Activated T-cell treated with anti-CD3 and anti-CD28 coated beads, Interleukin-2, amount 50 U/mL, for 4 hours (primary cell): ENCODE results near the gene AOPEP. TPM values are rescaled to one million over a fixed set of nuclear protein-coding genes. Genes with fewer than 3 reads are reported as not detected.
A peak's percentile ranks its signal among the peaks of the same experiment; 100 is the strongest.

Experiments
- ATAC-seq, 2 donors: fragments of 200-7000 bp; cut with Tn5 transposase; one replicate each; pipeline ENCODE4 v1.10.0; 2021
- DNase-seq: peaks from one replicate; pipeline ENCODE4 v3.0.0-alpha.2; 2020
- H3K27me3 Mint-ChIP-seq: one replicate; pipeline ENCODE4 v1.8.0; 2021; ENCODE audit warnings: low read depth, mixed read lengths
- H3K36me3 Mint-ChIP-seq: one replicate; pipeline ENCODE4 v1.8.0; 2022; ENCODE audit warnings: mixed read lengths; ENCODE audit not compliant: insufficient read depth
- H3K4me1 Mint-ChIP-seq: one replicate; pipeline ENCODE4 v1.8.0; 2021; ENCODE audit warnings: low read depth, mixed read lengths
- H3K4me3 Mint-ChIP-seq: one replicate; pipeline ENCODE4 v1.8.0; 2021; ENCODE audit warnings: mild to moderate bottlenecking, moderate library complexity, mixed read lengths
- H3K9me3 Mint-ChIP-seq: one replicate; pipeline ENCODE4 v1.8.0; 2021; ENCODE audit warnings: mixed read lengths
- total RNA-seq, 3 donors: library from RNA; stranded (reverse); gene quantifications; one replicate each; pipeline ENCODE4 v1.2.1, GENCODE V29; 2021

The AOPEP gene
- total RNA-seq, 3 donors from 2014 or later = 7.1 to 7.9 (median 7.4) TPM

- no peaks in the 10 kb centered on the region for H3K4me1 Mint-ChIP-seq
Measured at GRCh38 chr9:94700445-94700844, 26.1 kb upstream of the AOPEP start.

DNA sequence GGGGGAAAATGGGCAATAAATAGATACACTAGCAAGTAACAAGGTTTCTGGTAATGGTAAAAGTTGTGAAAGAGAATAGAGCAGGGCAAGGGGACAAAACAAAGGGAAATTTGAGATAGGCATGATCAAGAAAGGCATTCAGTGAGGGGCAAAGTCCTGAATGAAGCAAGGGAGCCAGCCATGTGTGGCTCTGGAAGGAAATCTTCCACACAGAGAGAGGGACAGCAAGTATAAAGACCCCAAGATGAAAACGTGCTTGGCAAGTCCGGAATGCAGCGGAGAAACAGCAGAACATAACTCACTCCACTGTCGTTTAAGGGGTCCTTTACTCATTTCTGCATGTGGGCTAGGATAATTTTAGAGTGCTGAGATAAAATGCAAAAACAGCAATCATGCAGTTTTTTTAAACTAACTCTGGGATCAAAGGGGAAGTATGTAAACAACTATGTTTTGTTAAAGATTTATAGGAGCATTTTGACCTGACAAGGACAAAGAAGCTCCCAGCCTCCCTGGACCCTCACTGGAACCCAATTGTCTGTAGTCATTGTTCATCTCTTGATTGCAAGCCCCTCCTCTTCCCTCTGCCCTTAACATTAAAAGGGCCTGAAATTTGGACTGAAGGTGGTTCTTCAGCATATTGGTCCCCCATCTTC lies 22.9 kb upstream of the AOPEP start:
- H3K9me3 Mint-ChIP-seq = no peaks in the 10 kb centered on the region
- no peak overlapping the region for H3K4me3 Mint-ChIP-seq
- no peaks in the 10 kb centered on the region for H3K4me1 Mint-ChIP-seq
- ATAC-seq (no peak), DNase-seq (no peak)
- no peaks in the 10 kb centered on the region for H3K36me3 Mint-ChIP-seq
- peaks cover 12% of the 10 kb centered on the region for H3K27me3 Mint-ChIP-seq

More at GRCh38 chr9:94700445-94700844, 26.1 kb upstream of the AOPEP start:
- DNase-seq = no peak
- Mint-ChIP-seq H3K9me3 (no peaks in the 10 kb centered on the region), H3K4me3 (no peak overlapping the region), H3K36me3 (no peaks in the 10 kb centered on the region), H3K27me3 (peaks cover 11% of the 10 kb centered on the region)
- ATAC-seq = no peak

GRCh38 chr9:94705162-94705702 lies 21.3 kb upstream of the AOPEP start:
- Mint-ChIP-seq H3K4me3 (no peak overlapping the region), H3K9me3 (no peaks in the 10 kb centered on the region), H3K4me1 (no peaks in the 10 kb centered on the region), H3K27me3 (peaks cover 5% of the 10 kb centered on the region), H3K36me3 (no peaks in the 10 kb centered on the region)
- ATAC-seq (no peak), DNase-seq (no peak)

- ATAC-seq (no peak), DNase-seq (no peak)
Measured at GRCh38 chr9:94706922-94707321, 19.6 kb upstream of the AOPEP start.

DNA sequence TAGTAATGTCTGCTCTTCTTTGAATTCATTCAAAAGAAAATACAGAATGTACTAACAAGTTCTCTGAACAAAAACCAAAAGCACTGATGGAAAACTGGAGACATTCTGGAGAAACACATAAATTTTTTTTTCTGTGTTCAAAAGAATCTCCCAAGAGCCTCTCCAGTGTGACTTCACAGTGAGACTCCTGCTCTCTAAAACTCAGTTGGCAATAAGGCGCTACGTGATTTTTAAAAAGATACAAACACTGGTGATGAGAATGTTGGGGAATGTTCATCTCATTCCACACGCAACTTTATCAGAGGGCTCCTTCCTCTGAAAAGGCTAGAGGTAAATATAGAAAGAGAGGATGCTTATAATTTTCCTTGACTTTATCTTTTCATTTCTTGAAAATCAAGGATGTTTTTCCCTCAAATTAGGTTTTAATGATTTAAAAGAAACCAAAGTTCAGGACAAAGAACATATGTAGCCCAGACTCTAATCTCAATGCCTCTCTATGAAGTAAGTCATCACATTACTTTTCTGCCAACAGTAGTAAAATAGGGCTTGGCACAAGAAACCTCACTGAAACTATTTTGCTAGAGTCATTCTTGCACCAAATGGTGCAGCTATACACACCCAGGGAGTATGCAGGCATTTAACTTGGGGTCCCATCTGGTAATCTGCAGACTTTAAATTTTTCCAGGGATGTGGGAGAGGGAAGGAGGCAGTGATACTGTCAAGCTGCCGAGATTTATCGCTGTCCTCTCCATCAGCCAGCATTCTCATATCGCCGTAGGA lies 12.9 kb upstream of the AOPEP start:
- Mint-ChIP-seq H3K27me3 (peaks cover 16% of the 10 kb centered on the region), H3K36me3 (no peaks in the 10 kb centered on the region), H3K4me1 (no peaks in the 10 kb centered on the region), H3K4me3 (no peak overlapping the region), H3K9me3 (no peaks in the 10 kb centered on the region)
- no peak for DNase-seq
- no peak for ATAC-seq

More at GRCh38 chr9:94706922-94707321, 19.6 kb upstream of the AOPEP start:
- H3K4me3 Mint-ChIP-seq = no peak overlapping the region
- H3K36me3 Mint-ChIP-seq = no peaks in the 10 kb centered on the region
- H3K27me3 Mint-ChIP-seq = peaks cover 8% of the 10 kb centered on the region
- H3K9me3 Mint-ChIP-seq = no peaks in the 10 kb centered on the region
- no peaks in the 10 kb centered on the region for H3K4me1 Mint-ChIP-seq

DNA sequence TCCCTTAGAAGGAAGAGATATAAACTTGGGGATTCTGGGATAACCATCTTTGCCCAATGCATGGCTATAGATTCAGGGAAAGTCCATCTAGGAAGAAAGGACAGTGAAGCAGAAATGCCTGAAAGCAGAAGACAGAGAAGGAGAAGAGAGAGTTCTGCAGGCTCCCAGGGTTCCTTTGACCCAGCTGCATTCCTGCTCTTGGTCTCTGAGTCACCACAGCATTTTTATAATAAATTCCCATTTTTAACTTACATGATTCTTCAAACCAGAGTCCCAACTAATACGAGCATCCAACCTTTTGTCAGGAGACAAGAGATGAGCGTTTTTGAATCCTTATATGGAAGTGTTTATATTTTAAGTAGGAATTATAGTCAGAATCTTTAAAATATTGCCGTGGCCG lies 12.0 kb upstream of the AOPEP start:
- DNase-seq (no peak), ATAC-seq (no peak)
- Mint-ChIP-seq H3K4me1 (no peaks in the 10 kb centered on the region), H3K36me3 (no peaks in the 10 kb centered on the region), H3K4me3 (no peak overlapping the region), H3K27me3 (peaks cover 16% of the 10 kb centered on the region), H3K9me3 (no peaks in the 10 kb centered on the region)

GRCh38 chr9:94717761-94718160 lies 8.7 kb upstream of the AOPEP start:
- ATAC-seq (no peak), DNase-seq (no peak)
- H3K4me1 Mint-ChIP-seq = no peaks in the 10 kb centered on the region
- H3K9me3 Mint-ChIP-seq = peaks cover 4% of the 10 kb centered on the region
- no peak overlapping the region for H3K4me3 Mint-ChIP-seq
- peaks cover 16% of the 10 kb centered on the region for H3K27me3 Mint-ChIP-seq
- no peaks in the 10 kb centered on the region for H3K36me3 Mint-ChIP-seq

DNA sequence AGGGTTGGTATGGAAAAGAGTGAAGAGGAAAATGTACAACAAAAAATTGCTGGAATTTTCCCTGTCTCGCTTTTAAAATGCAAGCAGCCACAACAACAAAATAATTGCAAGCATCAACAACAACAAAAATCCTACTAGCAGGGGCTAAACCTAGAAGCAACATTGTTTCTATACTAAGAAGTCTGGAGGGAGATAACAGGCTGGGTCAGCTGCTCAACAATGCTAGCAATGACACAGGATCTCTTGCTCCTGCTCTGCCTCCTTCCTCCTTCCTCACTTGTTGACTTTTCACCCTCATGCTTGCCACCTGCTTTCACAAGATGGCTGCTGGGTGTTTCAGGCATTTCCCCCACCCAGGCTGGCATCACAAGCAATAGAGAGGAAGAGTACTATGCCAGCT lies 7.6 kb upstream of the AOPEP start:
- Mint-ChIP-seq H3K27me3 (peaks cover 15% of the 10 kb centered on the region), H3K4me3 (no peak overlapping the region), H3K4me1 (no peaks in the 10 kb centered on the region), H3K36me3 (no peaks in the 10 kb centered on the region), H3K9me3 (peaks cover 4% of the 10 kb centered on the region)
- no peak for DNase-seq
- no peak for ATAC-seq

DNA sequence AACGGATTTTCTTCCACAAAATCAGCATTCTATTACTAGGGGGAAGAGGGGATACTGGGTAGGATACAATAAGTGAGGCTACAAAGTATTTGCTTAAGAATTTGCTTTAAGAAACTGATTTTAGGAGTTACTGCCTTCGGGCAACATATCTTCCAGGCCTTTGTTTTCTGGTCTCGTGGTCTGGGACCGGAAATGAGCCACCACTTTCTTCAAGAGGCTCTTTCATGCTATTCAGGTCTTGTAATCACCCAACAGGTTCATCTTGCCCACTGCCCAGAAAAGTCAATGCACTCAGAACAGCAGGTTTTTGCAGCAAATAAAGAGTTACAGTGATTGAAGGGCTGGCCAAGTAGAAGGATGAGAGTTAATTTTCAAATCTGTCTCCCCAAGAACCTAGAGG lies 6.6 kb upstream of the AOPEP start:
- no peak for DNase-seq
- Mint-ChIP-seq H3K27me3 (peaks cover 10% of the 10 kb centered on the region), H3K9me3 (peaks cover 4% of the 10 kb centered on the region), H3K36me3 (no peaks in the 10 kb centered on the region), H3K4me3 (no peak overlapping the region), H3K4me1 (no peaks in the 10 kb centered on the region)
- ATAC-seq = no peak

DNA sequence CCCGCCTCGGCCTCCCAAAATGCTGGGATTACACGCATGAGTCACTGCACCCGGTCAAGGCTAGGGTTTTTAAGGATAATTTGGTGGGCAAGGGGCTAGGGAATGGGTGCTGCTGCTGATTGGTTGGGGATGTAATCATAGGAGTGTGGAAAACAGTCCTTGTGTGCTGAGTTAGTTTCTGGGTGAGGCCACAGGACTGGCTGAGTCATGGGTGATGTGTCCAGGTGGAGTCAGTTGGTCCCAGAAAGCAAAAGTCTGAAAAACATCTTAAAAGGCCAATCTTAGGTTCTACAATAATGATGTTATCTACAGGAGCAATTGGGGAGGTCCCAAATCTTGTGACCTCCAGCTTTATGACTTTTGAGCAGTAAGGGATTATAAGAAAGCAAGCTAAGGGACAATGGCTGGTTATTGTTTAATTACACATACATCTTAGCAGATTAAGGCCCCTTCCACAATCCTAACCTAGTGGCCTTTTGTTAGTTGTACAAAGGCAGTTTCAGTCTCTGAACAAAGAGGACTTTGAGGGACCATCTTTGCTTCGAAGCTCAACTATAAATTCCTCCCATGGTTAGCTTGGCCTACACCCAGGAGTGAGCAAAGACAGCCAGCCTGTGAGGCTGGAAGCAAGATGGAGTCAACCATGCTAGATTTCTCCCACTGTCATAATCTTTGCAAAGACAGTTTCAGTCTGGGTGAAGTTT lies 5.5 kb upstream of the AOPEP start:
- H3K4me3 Mint-ChIP-seq = no peak overlapping the region
- H3K36me3 Mint-ChIP-seq = no peaks in the 10 kb centered on the region
- ATAC-seq (no peak), DNase-seq (no peak)
- H3K9me3 Mint-ChIP-seq = peaks cover 4% of the 10 kb centered on the region
- H3K27me3 Mint-ChIP-seq = peaks cover 10% of the 10 kb centered on the region
- H3K4me1 Mint-ChIP-seq = no peaks in the 10 kb centered on the region

GRCh38 chr9:94721754-94722153 lies 4.7 kb upstream of the AOPEP start:
- no peak for DNase-seq

GRCh38 chr9:94725293-94725692 lies 1.2 kb upstream of the AOPEP start:
- ATAC-seq = no peak
- Mint-ChIP-seq H3K4me1 (peaks cover 5% of the 10 kb centered on the region), H3K4me3 (peak overlapping the region; percentile 32), H3K36me3 (no peaks in the 10 kb centered on the region), H3K9me3 (peaks cover 4% of the 10 kb centered on the region), H3K27me3 (peaks cover 4% of the 10 kb centered on the region)
- DNase-seq = no peak

More at GRCh38 chr9:94721754-94722153, 4.7 kb upstream of the AOPEP start:
- H3K4me1 Mint-ChIP-seq = peaks cover 2% of the 10 kb centered on the region
- no peak for ATAC-seq
- H3K27me3 Mint-ChIP-seq = peaks cover 6% of the 10 kb centered on the region
- H3K9me3 Mint-ChIP-seq = peaks cover 4% of the 10 kb centered on the region
- no peaks in the 10 kb centered on the region for H3K36me3 Mint-ChIP-seq
- H3K4me3 Mint-ChIP-seq = no peak overlapping the region

- Mint-ChIP-seq H3K36me3 (no peaks in the 10 kb centered on the region), H3K4me1 (peaks cover 5% of the 10 kb centered on the region), H3K9me3 (no peaks in the 10 kb centered on the region), H3K27me3 (no peaks in the 10 kb centered on the region), H3K4me3 (no peak overlapping the region)
- no peak for DNase-seq
- no peak for ATAC-seq
Measured at GRCh38 chr9:94728719-94729118, 2.2 kb downstream of the AOPEP start.

- H3K4me1 Mint-ChIP-seq = peaks cover 5% of the 10 kb centered on the region
- no peaks in the 10 kb centered on the region for H3K27me3 Mint-ChIP-seq
- DNase-seq (no peak), ATAC-seq (no peak)
- no peaks in the 10 kb centered on the region for H3K36me3 Mint-ChIP-seq
- no peaks in the 10 kb centered on the region for H3K9me3 Mint-ChIP-seq
- no peak overlapping the region for H3K4me3 Mint-ChIP-seq
Measured at GRCh38 chr9:94729199-94729598, 2.7 kb downstream of the AOPEP start.
